DMS114 treated with DMSO at 0.1 percent for 48 hours (cell line): Measurements from ENCODE around the gene GLRA3.
"Not testable (repeated sequence)": the region's sequence is repeated elsewhere in the genome, so short reads cannot be mapped to it uniquely, and the experiment has no call there.

Experiments
- DNase-seq: peaks from one replicate; lab custom pipeline; 2025; ENCODE audit not compliant: unreplicated experiment; lab: John Stamatoyannopoulos, UW

Gene GLRA3

DNA sequence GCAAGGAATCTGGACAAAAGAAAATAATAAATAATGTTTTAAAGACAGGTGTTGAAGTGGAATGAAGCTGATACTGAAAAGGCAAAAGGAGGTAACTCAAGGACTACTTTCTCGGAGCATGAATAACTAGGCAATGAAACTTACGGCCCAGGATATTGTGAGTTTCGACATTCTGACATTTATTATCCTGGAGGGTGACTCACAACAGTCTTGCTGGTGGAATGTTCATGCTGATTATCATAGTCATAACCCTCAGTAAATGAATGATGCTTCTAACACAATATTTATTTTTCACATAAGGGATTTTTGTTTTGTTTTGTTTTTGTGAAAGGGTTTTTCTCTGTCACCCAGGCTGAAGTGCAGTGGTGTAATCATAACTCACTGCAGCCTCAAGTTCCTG is 159.8 kb downstream of the GLRA3 start:
- DNase-seq: no peak

DNA sequence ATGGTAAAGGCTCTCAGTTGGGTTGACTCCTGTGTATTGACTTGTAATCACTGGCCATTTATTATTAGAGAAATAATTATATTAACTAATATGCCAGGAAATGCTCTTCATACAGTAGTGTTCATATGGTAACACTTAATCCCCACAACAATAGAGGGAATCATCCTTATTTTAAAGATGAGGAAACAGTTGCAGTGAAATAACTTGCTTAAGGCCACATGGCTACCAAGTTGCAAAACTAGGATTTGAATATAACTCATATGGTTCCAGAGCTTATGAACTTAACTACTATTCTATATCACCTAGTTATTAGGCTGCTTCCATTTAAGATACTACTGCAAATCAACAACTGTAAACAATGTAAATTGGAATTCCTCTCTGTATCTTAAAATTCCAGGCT is 163.2 kb downstream of the GLRA3 start:
- DNase-seq: no peak

DNA sequence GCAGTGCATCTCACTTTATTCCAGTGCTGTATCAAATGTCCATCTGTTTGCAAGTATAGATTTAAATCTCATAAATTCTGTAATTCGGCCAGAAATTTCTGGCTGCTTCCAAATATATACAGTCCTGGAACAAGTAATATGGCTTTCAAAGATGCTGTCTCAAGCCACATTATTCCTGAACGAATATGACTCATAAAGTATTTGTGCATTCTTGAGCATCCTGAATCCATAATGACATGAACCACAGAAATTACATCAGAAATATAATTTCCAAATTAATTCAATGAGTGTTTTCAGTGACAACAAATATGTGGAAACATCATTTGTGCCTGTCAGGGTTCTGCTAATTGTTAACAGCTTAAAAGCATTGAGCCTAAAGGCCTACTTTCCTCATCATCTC is 165.8 kb downstream of the GLRA3 start:
- no peak for DNase-seq

DNA sequence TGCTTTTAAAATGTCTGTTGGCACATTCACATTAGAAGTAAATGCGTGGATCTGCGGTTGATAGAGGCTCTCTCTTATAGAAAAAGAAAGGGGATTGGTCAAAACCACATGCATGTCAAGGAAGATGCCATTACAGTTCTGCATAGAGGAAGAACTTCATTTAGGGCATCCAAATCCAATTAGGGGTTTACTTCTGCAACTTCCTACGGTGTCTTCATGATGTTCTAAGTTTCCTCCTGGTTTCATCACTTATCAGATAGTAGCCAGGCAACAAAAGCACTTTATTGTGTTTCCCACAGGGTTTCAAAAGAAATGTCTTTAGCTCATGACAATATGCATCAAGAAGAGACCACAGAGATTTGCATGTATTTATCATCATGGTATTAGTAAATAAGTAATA is 170.8 kb downstream of the GLRA3 start:
- DNase-seq: no peak

DNA sequence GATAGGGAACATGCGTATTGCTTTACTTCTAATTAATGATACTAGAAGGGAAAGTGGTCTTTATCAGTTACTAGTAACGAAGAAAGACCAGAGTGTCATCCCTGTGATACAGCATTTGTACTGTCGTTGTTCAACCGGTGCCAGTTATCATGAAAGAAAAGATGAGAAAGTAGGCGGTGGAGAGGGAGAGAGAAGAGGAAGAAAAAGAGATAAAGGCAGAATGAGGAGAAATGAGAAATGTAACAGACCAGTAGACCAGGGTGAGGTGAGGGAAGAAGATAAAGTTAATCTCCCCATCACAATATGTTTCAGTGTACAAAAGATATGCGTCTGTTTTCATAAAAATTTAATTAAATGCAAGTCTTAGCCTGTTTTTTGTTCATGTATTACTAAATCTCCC is 171.6 kb downstream of the GLRA3 start:
- DNase-seq: no peak

DNA sequence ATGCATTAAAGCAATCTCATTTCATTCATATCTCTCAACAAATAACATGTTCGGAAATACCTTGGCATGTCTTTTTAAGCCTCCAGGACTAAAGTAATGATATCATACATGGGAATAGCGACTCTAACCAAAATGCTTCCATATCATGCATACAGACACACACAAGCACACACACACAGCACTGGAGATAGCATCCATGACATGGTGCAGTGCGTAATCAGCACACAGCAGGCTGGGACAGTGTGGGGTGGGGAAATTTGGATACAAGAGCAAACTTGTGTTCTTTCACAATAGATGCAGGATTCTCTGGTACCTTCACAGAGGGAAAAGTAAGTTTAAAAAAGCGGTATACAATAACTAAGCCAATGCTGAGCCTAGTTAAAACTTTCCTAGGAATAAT is 174.4 kb downstream of the GLRA3 start:
- no peak for DNase-seq

DNA sequence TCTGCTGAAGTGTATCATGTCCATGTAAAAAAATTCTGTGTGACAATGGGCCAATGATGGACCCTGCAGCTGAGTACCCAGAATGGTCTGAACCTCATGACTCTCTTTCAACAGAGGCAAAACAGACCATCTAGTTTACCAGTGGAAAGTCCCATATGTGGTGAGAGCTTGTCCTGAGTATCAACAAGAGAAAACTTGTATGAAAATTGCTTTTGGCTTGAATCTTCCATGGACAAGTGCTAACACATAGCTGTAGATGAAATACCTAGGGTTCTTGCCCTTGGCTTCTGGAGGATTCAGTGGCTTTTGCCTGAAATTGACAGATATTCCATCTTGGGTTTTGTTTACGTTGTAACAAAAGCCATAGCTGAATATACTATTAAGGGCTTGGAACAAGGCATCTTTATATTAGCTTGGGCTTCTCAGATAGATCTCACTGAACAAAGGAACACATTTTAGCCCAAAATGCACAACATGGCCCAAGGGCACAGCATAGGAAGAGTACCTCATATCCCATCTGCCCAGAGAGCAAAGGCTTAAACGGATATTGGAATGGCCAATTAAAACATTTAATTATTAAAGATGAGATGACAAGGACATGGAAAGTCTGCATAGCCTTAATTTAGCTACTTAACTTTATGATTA is 178.2 kb downstream of the GLRA3 start:
- DNase-seq: no peak

DNA sequence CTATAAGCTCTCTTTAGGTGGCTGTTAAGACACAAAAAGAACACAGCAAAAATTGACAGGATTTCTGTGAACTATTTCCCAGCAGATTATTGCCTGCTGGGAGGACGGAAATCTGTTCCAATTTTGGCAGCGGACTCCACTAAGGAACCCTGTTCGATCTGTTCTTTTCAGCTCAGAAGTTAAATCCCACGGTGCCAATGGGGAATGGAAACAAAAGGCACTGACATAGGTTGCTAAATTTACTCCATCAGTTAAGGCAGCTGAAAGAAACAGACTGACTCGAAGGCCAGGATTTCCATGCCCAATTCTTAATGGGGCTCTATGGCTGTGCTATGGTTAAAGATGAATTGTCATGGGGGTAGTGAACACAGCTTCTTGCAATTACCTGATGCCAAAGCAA is 180.2 kb downstream of the GLRA3 start:
- no peak for DNase-seq

DNA sequence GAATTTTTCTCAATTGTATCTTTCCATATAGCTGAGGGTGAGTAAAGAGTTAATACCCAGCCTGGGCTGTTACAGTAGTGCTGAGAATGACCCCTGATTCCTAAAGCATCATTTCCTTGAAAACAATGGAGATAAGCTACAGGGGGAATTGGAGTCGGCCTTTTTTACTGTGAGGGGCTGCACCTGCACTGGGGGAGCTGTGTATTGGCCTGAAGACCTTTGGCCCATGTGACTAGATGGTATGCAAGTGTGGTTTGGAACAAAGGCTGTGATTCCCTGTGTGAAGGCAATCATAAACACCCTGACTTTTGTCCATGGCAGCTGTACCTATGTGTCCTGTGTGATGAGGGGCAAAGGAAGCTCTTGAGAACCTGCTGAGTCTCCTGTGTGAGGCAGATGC is 182.7 kb downstream of the GLRA3 start:
- DNase-seq: no peak

DNA sequence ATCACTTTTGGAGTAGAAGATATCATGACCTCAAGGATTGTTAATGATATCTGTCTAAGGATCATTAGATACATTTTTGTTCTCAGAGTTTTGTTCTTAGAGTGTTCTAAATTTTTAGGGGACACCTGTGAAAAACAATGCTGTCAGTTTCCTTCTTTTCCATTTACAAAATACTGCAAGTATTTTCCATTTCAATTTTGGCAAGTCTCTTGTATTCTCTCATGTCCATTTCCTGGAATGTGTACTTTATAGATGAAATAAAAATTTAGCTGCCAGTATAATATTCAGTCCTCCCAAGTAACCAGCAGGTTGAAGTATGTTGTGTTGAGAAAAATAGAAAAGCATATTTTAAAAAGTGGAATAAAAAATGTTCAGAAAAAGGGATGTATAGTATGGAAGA is 188.9 kb downstream of the GLRA3 start:
- no peak for DNase-seq

DNA sequence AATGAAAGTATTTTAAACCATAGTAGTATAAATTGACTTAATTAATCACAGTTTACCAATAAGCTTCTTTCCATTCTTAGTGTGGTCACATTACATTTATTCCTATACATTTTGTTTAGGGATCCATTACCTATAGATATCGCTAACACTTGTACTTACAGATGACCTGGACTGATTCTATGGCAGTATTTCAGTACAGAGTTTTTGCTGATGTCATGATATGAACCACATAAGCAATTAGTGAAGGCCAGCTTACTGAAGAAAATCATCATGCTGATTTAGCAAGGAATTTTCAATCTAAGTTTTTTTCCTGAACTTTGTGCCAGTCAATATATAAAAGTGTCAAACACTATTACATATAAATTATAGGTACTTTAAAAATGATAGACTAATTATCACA is 193.3 kb downstream of the GLRA3 start:
- DNase-seq: no peak

DNA sequence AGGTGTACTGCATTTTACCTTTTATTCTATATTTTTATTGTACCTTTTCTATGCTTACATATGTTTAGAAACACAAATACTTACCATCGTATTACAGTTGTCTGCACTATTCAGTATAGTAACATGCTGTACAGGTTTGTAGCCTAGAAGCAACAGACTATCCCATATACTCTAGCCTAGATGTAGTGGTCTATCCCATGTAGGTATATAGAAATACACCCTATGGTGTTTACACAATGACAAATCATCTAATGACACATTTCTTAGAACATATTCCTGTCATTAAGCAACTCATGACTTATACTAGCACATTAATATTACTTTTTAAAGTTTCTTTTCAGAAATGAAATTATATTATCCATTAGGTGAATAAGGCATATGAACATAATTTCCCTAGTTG is 195.6 kb downstream of the GLRA3 start:
- DNase-seq: no peak

DNA sequence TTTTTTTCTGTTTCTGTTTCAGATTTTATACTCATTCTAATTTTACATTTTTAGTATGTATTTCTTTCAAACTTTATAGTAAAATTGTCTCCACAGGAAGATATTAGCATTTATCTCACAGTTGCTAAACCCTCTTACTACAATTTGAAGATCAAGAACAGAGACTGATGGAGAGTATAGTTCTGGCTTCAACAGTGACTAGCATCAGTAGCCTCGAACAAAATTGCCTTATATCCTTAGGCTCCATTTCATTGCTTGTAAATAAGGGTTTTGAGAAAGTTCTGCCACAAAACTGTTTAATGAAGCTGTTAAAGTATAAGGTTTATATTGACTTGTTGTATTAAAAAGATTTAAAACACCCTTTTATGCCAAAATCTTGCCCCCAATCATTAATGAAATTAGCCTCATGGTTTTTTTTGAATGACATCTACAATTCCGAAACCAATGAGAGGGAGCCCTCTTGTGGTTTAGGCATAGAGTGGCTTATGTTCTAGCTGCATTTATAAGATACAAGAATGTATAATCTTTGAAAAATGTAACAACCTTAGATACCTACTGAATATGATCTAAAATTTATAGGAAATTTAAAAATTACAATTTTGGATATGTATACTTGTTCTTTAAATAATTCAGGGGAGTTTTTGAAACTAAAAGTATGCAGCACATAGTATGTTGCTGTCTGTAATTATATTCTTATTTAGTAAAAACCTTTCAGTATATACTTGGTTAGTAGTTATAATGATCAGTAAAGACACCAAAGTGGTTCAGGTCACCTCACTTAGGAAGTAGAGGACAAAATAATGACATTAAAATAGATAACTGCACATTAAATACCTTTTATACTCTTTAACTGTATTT is 196.9 kb downstream of the GLRA3 start:
- DNase-seq: peak; percentile 44

DNA sequence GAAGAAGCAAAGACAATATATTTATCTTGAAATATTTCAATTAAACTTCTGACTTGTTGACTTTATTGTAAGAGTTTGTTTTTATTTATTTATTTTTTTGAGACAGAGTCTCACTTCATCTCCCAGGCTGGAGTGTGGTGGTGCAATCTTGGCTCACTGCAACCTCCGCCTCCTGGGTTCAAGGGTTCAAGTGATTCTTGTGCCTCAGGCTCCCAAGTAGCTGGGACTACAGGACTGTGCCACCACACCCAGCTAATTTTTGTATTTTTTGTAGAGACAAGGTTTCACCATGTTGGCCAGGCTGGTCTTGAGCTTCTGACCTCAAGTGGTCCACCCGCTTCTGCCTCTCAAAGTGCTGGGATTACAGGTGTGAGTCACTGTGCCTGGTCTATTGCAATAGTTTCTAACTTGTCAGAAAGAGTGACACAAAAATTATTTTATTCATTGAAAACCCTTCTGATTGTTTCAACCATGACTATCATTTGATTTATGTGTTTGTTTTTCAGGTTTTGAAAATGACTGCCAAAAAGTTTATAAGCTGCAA is 199.1 kb downstream of the GLRA3 start:
- DNase-seq: not testable (repeated sequence)

DNA sequence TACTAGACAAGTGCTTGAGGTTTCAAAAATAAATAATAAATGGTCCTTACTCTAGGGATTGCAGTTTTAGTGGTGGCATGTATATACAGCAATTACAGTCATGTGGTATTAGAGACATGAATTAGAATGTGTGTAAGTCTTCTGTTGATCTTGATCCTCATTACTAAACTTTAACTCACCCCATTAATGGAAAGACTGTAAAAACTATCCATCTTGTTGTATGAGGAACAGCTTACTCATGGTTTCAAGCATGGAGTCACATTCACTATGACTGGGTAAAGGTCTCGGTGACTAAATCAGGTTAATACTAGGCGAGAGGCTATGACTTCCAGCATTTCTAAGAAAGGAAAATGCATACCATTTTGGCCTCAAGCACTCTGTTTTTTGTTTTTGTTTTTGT is 199.8 kb downstream of the GLRA3 start:
- no peak for DNase-seq

DNA sequence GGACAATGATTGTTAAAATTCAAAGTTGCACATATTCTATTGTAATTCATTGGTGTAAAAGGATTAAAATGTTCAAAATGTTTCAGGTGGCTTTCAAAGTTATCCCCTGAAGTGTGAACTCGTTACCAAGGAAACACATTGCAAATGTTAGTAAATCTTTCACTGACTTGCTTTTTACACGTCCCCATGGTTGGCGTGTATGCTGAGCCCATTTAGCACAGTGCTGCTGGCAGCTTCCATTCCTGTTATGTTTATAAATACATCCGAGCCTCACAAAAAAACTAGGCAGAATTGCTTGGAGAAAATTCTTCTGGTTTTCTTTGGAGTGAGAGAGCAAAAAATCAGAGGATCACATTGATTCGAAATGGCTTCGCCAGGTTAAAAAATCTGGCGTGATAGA is 200.9 kb downstream of the GLRA3 start:
- DNase-seq: no peak

DNA sequence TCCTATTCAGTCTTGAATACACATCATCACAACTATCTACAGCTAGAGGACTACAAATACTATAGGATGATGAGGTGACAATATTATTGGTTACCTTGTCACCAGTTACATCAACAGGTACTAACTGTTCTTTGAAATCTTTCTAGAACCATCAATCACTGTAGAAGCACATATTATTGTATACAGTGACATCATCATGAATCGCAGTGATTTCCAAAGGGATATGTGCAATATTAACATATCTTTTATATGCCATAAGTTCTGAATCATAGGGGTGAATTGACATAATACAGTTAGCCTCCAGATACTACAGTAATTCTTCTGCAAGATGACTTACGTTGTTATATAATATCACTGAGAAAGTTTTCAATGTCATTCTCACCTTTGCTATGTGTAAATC is 201.6 kb downstream of the GLRA3 start:
- no peak for DNase-seq

DNA sequence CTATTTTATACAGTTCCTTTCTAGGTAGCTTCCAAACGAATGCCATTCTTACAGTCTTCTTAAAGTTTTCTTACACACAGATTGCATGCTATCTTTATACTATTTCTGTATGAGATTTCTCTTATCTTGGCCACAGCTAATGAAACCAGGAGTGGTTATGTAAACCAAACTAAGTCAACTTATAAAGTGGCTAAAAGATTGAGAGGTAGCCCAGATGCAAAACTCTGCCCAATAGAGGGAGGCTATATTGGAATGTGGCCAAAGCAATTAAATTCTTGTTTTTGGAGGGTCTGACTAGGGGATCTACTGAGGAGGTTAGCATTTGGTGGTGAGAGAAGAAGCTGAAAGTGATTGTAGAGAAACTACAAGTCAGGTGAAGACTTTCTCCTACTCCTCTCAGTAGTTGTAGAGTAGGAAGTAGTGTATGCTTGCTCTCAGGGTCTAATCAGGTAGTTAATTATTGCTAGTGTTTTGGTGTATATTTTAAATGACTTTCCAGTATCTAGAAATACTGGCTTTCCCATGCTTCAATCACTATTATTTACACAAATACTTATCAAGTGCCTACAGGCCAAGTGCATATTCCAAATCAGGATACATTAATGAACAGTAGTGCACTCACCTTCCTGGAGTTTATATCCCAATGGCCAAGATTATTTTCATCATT is 202.6 kb downstream of the GLRA3 start:
- DNase-seq: no peak

DNA sequence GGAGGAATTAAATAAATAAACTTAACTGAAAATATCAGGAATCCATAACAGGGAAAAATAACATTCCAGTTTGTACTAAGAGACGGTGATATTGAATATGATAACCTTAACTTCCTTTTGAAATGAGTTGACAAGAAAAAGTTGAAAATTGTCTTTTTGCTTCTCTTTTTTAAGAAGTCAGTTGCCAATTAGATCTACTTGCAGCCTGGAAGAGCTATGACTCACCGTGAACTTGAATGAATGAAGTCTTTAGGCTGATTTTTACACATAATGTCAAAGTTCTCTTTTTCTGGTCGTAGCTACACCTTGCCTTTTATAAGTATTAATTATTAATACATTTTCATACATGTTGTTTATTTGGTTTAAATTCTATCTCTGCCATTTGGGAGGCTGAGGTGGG is 212.4 kb downstream of the GLRA3 start:
- no peak for DNase-seq

DNA sequence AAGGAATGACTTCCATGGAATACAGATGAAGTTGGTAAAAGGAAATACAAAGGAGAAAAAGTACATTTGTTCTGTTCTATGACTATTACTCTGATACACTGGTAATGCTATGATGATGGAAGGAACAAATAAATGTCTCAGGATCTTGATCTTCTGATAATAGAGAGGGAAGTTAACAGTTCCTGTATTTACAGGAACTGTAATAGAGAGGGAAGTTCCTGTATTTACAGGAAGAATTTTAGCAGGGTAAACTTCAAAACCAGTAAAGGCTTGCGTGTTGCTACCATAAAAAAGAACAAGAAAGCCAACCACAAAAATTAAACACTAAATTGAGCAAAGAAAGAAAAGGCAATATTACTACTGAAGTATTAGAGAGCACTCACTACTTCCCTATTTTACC is 215.1 kb downstream of the GLRA3 start:
- no peak for DNase-seq

DNA sequence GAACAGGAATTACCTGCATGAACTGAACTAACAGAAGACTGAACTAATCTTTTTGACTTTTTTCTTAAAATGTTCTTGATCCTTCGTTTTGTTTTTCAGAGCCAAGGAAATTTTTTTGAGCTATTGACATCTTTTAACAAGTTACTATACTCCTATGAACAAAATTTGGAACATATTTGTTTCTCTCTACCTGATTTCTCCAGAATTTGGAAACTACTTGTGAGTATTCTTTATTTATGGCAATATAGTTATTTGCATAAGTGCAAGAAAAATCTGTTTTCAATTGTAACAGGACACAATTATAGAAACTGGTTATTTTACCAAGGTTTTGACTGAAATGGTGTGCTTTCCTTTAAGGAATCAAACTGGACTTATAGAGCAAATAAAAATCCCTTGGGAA is 217.3 kb downstream of the GLRA3 start:
- DNase-seq: no peak

DNA sequence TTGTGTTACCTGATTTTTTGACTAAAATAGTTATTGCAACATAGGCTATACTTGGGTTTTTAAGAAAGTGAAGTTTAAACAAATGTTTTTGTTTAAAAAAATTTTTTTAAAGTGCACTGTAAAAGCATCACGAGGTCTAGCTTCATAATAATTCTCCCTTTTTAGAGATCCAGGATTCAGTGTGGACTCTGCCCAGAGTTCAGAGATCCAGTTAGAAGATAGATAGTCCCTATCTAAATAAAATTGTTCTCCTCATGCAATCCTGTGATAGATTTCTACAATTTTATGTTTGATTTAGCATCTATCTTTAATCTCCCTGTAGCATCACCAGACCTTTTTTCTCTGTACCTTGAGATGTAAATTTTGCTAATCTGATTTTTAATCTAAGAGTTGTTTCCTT is 221.3 kb downstream of the GLRA3 start:
- DNase-seq: no peak
